Thyroid gland (tissue), 4 donors: ENCODE measurements around the gene C21orf91.

Experiments used
- CTCF ChIP-seq, 6 experiments: fragments of 200-600 bp in 3 of 6; fragments of 450-650 bp in 3 of 6; sonication (generic) in 3 of 6; IDR thresholded peaks; one replicate each; pipeline ENCODE4 v1.5.1; 2016 to 2019; ENCODE audit warnings: antibody characterized with exemption in 6 of 6, mild to moderate bottlenecking in 2 of 6, inconsistent platforms in 1 of 6, moderate library complexity in 1 of 6
- POLR2A ChIP-seq, 2 donors: fragments of 450-650 bp; IDR thresholded peaks; one replicate each; pipeline ENCODE4 v1.6.1; 2017; ENCODE audit warnings: antibody characterized with exemption in 2 of 2, mild to moderate bottlenecking in 2 of 2, moderate library complexity in 1 of 2

GRCh38 chr21:17782051-17782450 lies 37.1 kb downstream of the C21orf91 start:
- TF ChIP-seq CTCF (IDR thresholded peaks at IDR 0.05) (no peak), POLR2A (IDR thresholded peaks at IDR 0.05) (no peak)
